ENCODE measurements around the gene SHC2. TPM values are rescaled to one million over a fixed set of nuclear protein-coding genes. Genes with fewer than 3 reads are reported as not detected.
"Not testable (repeated sequence)": the region's sequence is repeated elsewhere in the genome, so short reads cannot be mapped to it uniquely, and the experiment has no call there.

SHC2 gene
- total RNA-seq, 1 experiment from 2014 or later: not detected

DNA sequence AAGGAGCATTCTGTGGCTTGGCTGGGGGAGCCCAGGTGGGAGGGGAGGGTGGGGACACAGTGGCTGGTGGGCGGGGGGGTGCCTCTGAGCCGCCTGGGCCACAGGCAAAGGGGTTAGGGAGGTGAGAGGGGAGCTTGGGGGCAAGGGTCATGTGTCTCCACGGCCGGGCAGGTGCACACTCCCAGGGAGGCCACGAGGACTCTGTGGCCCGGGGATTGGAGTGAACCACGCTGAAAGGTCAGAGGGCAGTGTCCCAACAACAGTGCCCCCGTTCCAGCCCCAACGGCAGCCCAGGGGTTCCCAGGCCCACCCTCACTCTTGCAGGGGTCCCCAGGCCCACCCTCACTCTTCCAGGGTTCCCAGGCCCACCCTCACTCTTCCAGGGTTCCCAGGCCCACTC is 61.5 kb downstream of the SHC2 start:
- no peaks in the 10 kb centered on the region for H3K36me3 ChIP-seq (ENCODE audit: insufficient read depth, low read length)
- no peak overlapping the region for H3K4me3 ChIP-seq (ENCODE audit: low read length)
- no peak overlapping the region for H3K9ac ChIP-seq (ENCODE audit: low read length)
- no peak for DNase-seq
- H2AFZ ChIP-seq (ENCODE audit: low read length): no peak overlapping the region
- no peaks in the 10 kb centered on the region for H3K9me2 ChIP-seq (replicated peaks; ENCODE audit: insufficient read depth, low read length)
- H3K79me2 ChIP-seq (ENCODE audit: low read length): no peaks in the 10 kb centered on the region
- H3K27ac ChIP-seq (ENCODE audit: low read length): no peak overlapping the region
- H3K27me3 ChIP-seq (ENCODE audit: low read length): no peaks in the 10 kb centered on the region
- no peaks in the 10 kb centered on the region for H4K20me1 ChIP-seq (ENCODE audit: insufficient read depth, low read depth, low read length)
- H3K4me2 ChIP-seq (ENCODE audit: low read depth, low read length, poor library complexity, severe bottlenecking): no peak overlapping the region
- no peaks in the 10 kb centered on the region for H3K4me1 ChIP-seq (ENCODE audit: low read length)
- peaks cover 11% of the 10 kb centered on the region for H3K9me3 ChIP-seq (ENCODE audit: low read length)

DNA sequence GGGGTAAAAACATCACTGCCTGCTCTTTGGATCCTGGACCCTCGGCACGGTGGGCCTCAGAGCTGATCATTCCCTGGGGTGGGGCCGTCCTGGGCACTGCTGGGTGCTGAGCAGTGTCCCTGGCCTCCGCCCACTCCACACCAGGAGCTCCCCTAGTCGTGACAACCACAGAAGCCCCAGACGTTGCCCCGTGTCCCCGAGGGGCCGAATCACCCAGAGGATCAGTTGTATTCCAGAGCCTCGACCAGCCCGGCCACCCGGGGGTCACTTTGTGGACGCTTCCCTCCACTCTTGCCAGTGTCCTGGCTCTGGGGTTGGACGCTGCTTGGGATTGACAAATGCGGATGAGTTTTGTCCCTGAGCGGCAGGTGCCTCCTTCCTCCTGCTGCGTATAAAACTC is 62.1 kb downstream of the SHC2 start:
- H3K9me2 ChIP-seq (replicated peaks; ENCODE audit: insufficient read depth, low read length): no peaks in the 10 kb centered on the region
- no peak overlapping the region for H3K9ac ChIP-seq (ENCODE audit: low read length)
- no peaks in the 10 kb centered on the region for H3K4me1 ChIP-seq (ENCODE audit: low read length)
- no peaks in the 10 kb centered on the region for H3K27me3 ChIP-seq (ENCODE audit: low read length)
- H3K9me3 ChIP-seq (ENCODE audit: low read length): peaks cover 11% of the 10 kb centered on the region
- no peak overlapping the region for H3K4me3 ChIP-seq (ENCODE audit: low read length)
- H3K79me2 ChIP-seq (ENCODE audit: low read length): no peaks in the 10 kb centered on the region
- H3K27ac ChIP-seq (ENCODE audit: low read length): no peak overlapping the region
- H3K36me3 ChIP-seq (ENCODE audit: insufficient read depth, low read length): no peaks in the 10 kb centered on the region
- H4K20me1 ChIP-seq (ENCODE audit: insufficient read depth, low read depth, low read length): no peaks in the 10 kb centered on the region
- no peak overlapping the region for H2AFZ ChIP-seq (ENCODE audit: low read length)
- H3K4me2 ChIP-seq (ENCODE audit: low read depth, low read length, poor library complexity, severe bottlenecking): no peak overlapping the region
- DNase-seq: no peak

DNA sequence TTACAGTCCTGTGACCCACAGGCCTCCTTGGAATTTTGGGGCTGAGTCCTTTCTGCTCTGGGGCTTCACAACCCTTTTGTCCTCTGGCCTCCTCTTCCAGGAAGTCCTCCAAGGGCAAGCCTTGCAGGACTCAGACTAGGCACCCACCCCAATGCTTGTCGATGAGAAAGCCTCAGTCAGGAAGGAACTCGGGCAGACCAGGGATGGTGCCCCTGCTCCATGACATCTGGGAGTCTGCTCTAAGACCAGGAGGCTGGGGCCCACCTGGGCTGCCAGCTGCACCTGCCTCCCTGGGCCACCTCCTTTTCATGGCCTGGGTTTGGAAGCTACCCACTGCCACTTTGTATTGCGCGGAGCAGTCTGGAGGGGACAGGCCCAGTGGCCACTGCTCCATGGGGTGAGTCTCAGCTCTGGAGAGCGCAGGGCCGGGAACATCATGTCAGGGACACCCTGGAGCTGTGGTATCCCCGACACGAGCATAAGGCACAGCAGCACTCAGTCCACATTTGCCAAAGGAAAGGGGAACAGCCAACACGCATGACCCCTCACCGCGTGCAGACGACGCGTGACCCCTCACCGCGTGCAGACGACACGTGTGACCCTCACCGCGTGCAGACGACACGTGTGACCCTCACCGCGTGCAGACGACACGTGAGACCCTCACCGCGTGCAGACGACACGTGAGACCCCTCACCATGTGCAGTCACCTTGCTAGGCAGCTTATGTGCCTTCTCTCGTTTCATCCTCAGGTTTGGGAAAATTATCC is 62.7 kb downstream of the SHC2 start:
- H3K36me3 ChIP-seq (ENCODE audit: insufficient read depth, low read length): no peaks in the 10 kb centered on the region
- H2AFZ ChIP-seq (ENCODE audit: low read length): no peak overlapping the region
- no peak overlapping the region for H3K4me2 ChIP-seq (ENCODE audit: low read depth, low read length, poor library complexity, severe bottlenecking)
- H3K9ac ChIP-seq (ENCODE audit: low read length): no peak overlapping the region
- DNase-seq: no peak
- H3K4me1 ChIP-seq (ENCODE audit: low read length): no peaks in the 10 kb centered on the region
- no peak overlapping the region for H3K27ac ChIP-seq (ENCODE audit: low read length)
- no peak overlapping the region for H3K4me3 ChIP-seq (ENCODE audit: low read length)
- H3K27me3 ChIP-seq (ENCODE audit: low read length): no peaks in the 10 kb centered on the region
- no peaks in the 10 kb centered on the region for H3K9me2 ChIP-seq (replicated peaks; ENCODE audit: insufficient read depth, low read length)
- no peaks in the 10 kb centered on the region for H4K20me1 ChIP-seq (ENCODE audit: insufficient read depth, low read depth, low read length)
- H3K9me3 ChIP-seq (ENCODE audit: low read length): peaks cover 11% of the 10 kb centered on the region
- no peaks in the 10 kb centered on the region for H3K79me2 ChIP-seq (ENCODE audit: low read length)

- Histone ChIP-seq H3K4me1 (ENCODE audit: low read length) (no peaks in the 10 kb centered on the region), H3K4me3 (ENCODE audit: low read length) (no peak overlapping the region), H3K36me3 (ENCODE audit: insufficient read depth, low read length) (no peaks in the 10 kb centered on the region), H3K27ac (ENCODE audit: low read length) (no peak overlapping the region), H3K9me3 (ENCODE audit: low read length) (peaks cover 17% of the 10 kb centered on the region), H3K4me2 (ENCODE audit: low read depth, low read length, poor library complexity, severe bottlenecking) (no peak overlapping the region), H4K20me1 (ENCODE audit: insufficient read depth, low read depth, low read length) (no peaks in the 10 kb centered on the region), H2AFZ (ENCODE audit: low read length) (no peak overlapping the region), H3K9ac (ENCODE audit: low read length) (no peak overlapping the region), H3K79me2 (ENCODE audit: low read length) (no peaks in the 10 kb centered on the region), H3K9me2 (replicated peaks; ENCODE audit: insufficient read depth, low read length) (no peaks in the 10 kb centered on the region), H3K27me3 (ENCODE audit: low read length) (no peaks in the 10 kb centered on the region)
- no peak for DNase-seq
These were observed 63.5 kb downstream of the SHC2 start for GRCh38 chr19:397321-397720.

DNA sequence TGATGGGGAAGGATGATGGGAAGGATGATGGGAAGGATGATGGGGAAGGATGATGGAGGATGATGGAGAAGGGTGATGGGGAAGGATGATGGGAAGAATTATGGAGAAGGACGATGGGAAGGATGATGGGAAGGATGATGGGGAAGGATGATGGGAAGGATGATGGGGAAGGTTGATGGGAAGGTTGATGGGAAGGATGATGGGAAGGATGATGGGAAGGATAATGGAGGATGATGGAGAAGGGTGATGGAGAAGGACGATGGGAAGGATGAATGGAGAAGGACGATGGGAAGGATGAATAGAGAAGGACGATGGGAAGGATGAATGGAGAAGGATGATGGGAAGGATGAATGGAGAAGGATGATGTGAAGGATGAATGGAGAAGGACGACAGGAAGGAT is 65.4 kb downstream of the SHC2 start:
- Histone ChIP-seq H3K36me3 (ENCODE audit: insufficient read depth, low read length) (no peaks in the 10 kb centered on the region), H3K27ac (ENCODE audit: low read length) (no peak overlapping the region), H3K4me3 (ENCODE audit: low read length) (no peak overlapping the region), H3K9me3 (ENCODE audit: low read length) (peaks cover 24% of the 10 kb centered on the region), H3K9ac (ENCODE audit: low read length) (no peak overlapping the region), H3K27me3 (ENCODE audit: low read length) (no peaks in the 10 kb centered on the region), H4K20me1 (ENCODE audit: insufficient read depth, low read depth, low read length) (no peaks in the 10 kb centered on the region), H3K4me2 (ENCODE audit: low read depth, low read length, poor library complexity, severe bottlenecking) (no peak overlapping the region), H3K79me2 (ENCODE audit: low read length) (no peaks in the 10 kb centered on the region), H3K9me2 (replicated peaks; ENCODE audit: insufficient read depth, low read length) (no peaks in the 10 kb centered on the region), H2AFZ (ENCODE audit: low read length) (no peak overlapping the region), H3K4me1 (ENCODE audit: low read length) (no peaks in the 10 kb centered on the region)
- no peak for DNase-seq

GRCh38 chr19:394857-395256 is 66.0 kb downstream of the SHC2 start:
- DNase-seq; H3K9me2 ChIP-seq (replicated peaks; ENCODE audit: insufficient read depth, low read length); H3K27me3 ChIP-seq (ENCODE audit: low read length); H2AFZ ChIP-seq (ENCODE audit: low read length); H3K27ac ChIP-seq (ENCODE audit: low read length); H3K4me2 ChIP-seq (ENCODE audit: low read depth, low read length, poor library complexity, severe bottlenecking); H3K36me3 ChIP-seq (ENCODE audit: insufficient read depth, low read length); H3K9ac ChIP-seq (ENCODE audit: low read length); H3K79me2 ChIP-seq (ENCODE audit: low read length); H4K20me1 ChIP-seq (ENCODE audit: insufficient read depth, low read depth, low read length); H3K4me1 ChIP-seq (ENCODE audit: low read length); H3K4me3 ChIP-seq (ENCODE audit: low read length): not testable (repeated sequence)
- H3K9me3 ChIP-seq (ENCODE audit: low read length): peaks cover 24% of the 10 kb centered on the region

DNA sequence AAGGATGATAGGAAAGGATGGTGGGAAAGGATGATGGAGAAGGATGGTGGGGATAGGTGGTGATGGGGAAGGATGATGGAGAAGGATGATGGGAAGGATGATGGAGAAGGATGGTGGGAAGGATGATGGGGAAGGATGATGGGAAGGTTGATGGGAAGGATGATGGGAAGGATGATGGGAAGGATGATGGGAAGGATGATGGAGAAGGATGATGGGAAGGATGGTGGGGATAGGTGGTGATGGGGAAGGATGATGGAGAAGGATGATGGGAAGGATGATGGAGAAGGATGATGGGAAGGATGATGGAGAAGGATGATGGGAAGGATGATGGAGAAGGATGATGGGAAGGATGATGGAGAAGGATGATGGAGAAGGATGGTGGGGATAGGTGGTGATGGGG is 67.3 kb downstream of the SHC2 start:
- not testable (repeated sequence) for H3K9me2 ChIP-seq (replicated peaks; ENCODE audit: insufficient read depth, low read length); H3K36me3 ChIP-seq (ENCODE audit: insufficient read depth, low read length); H4K20me1 ChIP-seq (ENCODE audit: insufficient read depth, low read depth, low read length); DNase-seq; H3K9ac ChIP-seq (ENCODE audit: low read length); H3K4me3 ChIP-seq (ENCODE audit: low read length); H3K27ac ChIP-seq (ENCODE audit: low read length); H3K4me1 ChIP-seq (ENCODE audit: low read length); H2AFZ ChIP-seq (ENCODE audit: low read length); H3K27me3 ChIP-seq (ENCODE audit: low read length); H3K4me2 ChIP-seq (ENCODE audit: low read depth, low read length, poor library complexity, severe bottlenecking); H3K79me2 ChIP-seq (ENCODE audit: low read length)
- H3K9me3 ChIP-seq (ENCODE audit: low read length): peaks cover 21% of the 10 kb centered on the region

DNA sequence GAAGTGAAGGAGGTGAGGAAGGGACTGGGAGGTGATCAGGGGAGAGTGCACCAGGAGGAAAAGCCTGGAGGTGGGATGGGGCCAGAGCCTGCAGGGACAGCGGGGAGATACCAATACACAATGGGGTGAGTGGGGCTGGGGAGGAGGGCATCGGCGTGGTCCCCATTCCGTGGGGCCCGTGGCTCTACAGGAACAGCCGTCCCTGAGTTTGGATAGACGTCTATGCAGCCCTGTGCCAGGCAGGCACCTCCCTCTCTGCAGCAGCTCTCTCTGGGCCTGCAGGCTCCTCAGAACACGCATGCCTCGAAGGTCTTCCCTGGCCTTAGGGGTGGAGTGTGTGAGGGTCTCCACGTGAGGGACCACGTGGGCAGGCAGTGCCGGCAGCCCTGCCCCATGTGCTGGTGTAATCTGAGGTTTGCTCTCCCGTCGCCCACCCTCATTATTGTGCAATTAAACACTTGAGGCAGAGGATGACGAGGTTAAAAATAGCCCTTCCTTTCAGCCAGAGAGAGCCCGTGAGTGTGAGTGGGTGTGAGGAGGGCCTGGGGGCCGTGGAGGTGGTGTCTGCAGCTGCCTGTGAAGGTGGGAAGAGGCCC is 68.4 kb downstream of the SHC2 start:
- Histone ChIP-seq H3K79me2 (ENCODE audit: low read length) (no peaks in the 10 kb centered on the region), H3K27me3 (ENCODE audit: low read length) (no peaks in the 10 kb centered on the region), H3K27ac (ENCODE audit: low read length) (no peak overlapping the region), H3K9ac (ENCODE audit: low read length) (no peak overlapping the region), H3K9me3 (ENCODE audit: low read length) (peaks cover 21% of the 10 kb centered on the region), H3K9me2 (replicated peaks; ENCODE audit: insufficient read depth, low read length) (no peaks in the 10 kb centered on the region), H3K4me2 (ENCODE audit: low read depth, low read length, poor library complexity, severe bottlenecking) (no peak overlapping the region), H2AFZ (ENCODE audit: low read length) (no peak overlapping the region), H3K4me3 (ENCODE audit: low read length) (no peak overlapping the region), H3K4me1 (ENCODE audit: low read length) (no peaks in the 10 kb centered on the region), H4K20me1 (ENCODE audit: insufficient read depth, low read depth, low read length) (no peaks in the 10 kb centered on the region), H3K36me3 (ENCODE audit: insufficient read depth, low read length) (no peaks in the 10 kb centered on the region)
- DNase-seq: no peak

All from Karpas-422 (cell line).